PC-9 (cell line): ENCODE results near the gene EEF1A1. TPM values are rescaled to one million over a fixed set of nuclear protein-coding genes. Genes with fewer than 3 reads are reported as not detected.

ENCODE experiments used
- BruUV-seq: library from RNA; stranded (reverse); fragments of 400-500 nt; replicated peaks from 2 replicates; lab custom pipeline; 2021; lab: Mats Ljungman, UMichigan
- CTCF ChIA-PET: fragments of 300-600 bp; sonication (Branson Sonifier 250); formaldehyde crosslinking; loops from one replicate; lab custom pipeline; 2022; ENCODE audit warnings: antibody characterized with exemption; lab: Charles Lee
- POLR2A ChIA-PET: fragments of 300-600 bp; sonication (Branson Sonifier 250); formaldehyde crosslinking; loops from one replicate; lab custom pipeline; 2022; ENCODE audit warnings: antibody characterized with exemption; ENCODE audit not compliant: unreplicated experiment; lab: Charles Lee
- DNase-seq, 2 experiments: peaks; one replicate each; pipeline versions ENCODE4 v3.0.0 to v3.0.0-alpha.2; 2015 to 2022; ENCODE audit warnings: mixed read lengths in 1 of 2
- H2AFZ ChIP-seq: fragments of 200-600 bp; sonication (generic); 2 replicates; pipeline ENCODE4 v1.8.1; 2017; ENCODE audit warnings: antibody characterized with exemption
- H3F3A ChIP-seq: fragments of 200-600 bp; sonication (generic); 2 replicates; pipeline ENCODE4 v1.8.1; 2017; ENCODE audit warnings: antibody characterized with exemption, mild to moderate bottlenecking, low read depth; ENCODE audit not compliant: insufficient read depth
- H3K27ac ChIP-seq: fragments of 200-600 bp; sonication (generic); 2 replicates; pipeline ENCODE4 v1.6.1; 2016; ENCODE audit warnings: mixed run types
- H3K27me3 ChIP-seq: fragments of 200-600 bp; sonication (generic); 2 replicates; pipeline ENCODE4 v1.6.1; 2016; ENCODE audit warnings: low read depth, mixed run types; ENCODE audit not compliant: insufficient read depth
- H3K36me3 ChIP-seq: fragments of 200-600 bp; sonication (generic); 2 replicates; pipeline ENCODE4 v1.6.1; 2016; ENCODE audit warnings: low read depth, mixed run types
- H3K4me1 ChIP-seq: fragments of 200-600 bp; sonication (generic); replicated peaks from 2 replicates; pipeline ENCODE4 v1.6.1; 2016; ENCODE audit warnings: mixed run types; ENCODE audit not compliant: insufficient read depth
- H3K4me2 ChIP-seq: fragments of 200-600 bp; sonication (generic); 2 replicates; pipeline ENCODE4 v1.6.1; 2017; ENCODE audit warnings: mixed run types
- H3K4me3 ChIP-seq: fragments of 200-600 bp; sonication (generic); 2 replicates; pipeline ENCODE4 v1.6.1; 2016; ENCODE audit warnings: mixed run types
- H3K79me2 ChIP-seq: fragments of 200-600 bp; sonication (generic); 2 replicates; pipeline ENCODE4 v1.6.1; 2017; ENCODE audit warnings: low read depth, mixed run types
- H3K9me2 ChIP-seq: fragments of 200-600 bp; sonication (generic); 2 replicates; pipeline ENCODE4 v1.8.1; 2017; ENCODE audit warnings: mild to moderate bottlenecking; ENCODE audit not compliant: insufficient read depth
- H3K9me3 ChIP-seq: fragments of 200-600 bp; sonication (generic); 2 replicates; pipeline ENCODE4 v1.8.1; 2016; ENCODE audit warnings: low read depth; ENCODE audit not compliant: insufficient read depth
- H4K20me1 ChIP-seq: fragments of 200-600 bp; sonication (generic); 2 replicates; pipeline ENCODE4 v1.8.1; 2017; ENCODE audit not compliant: insufficient read depth
- EZH2 ChIP-seq: fragments of 200-600 bp; sonication (generic); IDR thresholded peaks from 2 replicates; pipeline ENCODE4 v1.8.0; 2017; ENCODE audit warnings: antibody characterized with exemption, low read depth
- intact Hi-C: fragments of 100-400 bp; cut with micrococcal nuclease; formaldehyde crosslinking; loops from one replicate; pipeline ENCODE4 v1.10.0; 2022; ENCODE audit not compliant: unreplicated experiment
- total RNA-seq: library from RNA; stranded (reverse); gene quantifications from 2 replicates; pipeline ENCODE4 v1.2.3, GENCODE V29; 2021
- TF ChIP-seq, protein P1 (sequence below): fragments of 200-600 bp; sonication (generic); conservative IDR thresholded peaks from 2 replicates; pipeline ENCODE4 v1.6.1; 2017; ENCODE audit warnings: mixed run types, antibody characterized with exemption, mild to moderate bottlenecking, moderate library complexity

The EEF1A1 gene
- total RNA-seq, 1 experiment from 2014 or later, result 10,581 TPM

- no peaks in the 10 kb centered on the region for H4K20me1 ChIP-seq
- peaks cover 25% of the 10 kb centered on the region; the same call in 1 of the 2 replicates for H3K36me3 ChIP-seq
- no peaks in the 10 kb centered on the region for H3K9me2 ChIP-seq
- H3K27me3 ChIP-seq, result no peaks in the 10 kb centered on the region
- H3K4me3 ChIP-seq, result no peak overlapping the region
- CTCF ChIA-PET, result no interaction called here
- no peak for DNase-seq
- H3K27ac ChIP-seq, result no peak overlapping the region
- no peak overlapping the region for H2AFZ ChIP-seq
- H3K4me1 ChIP-seq, result no peaks in the 10 kb centered on the region
- no peaks in the 10 kb centered on the region for H3K9me3 ChIP-seq
- no peak for TF ChIP-seq EZH2
- TF ChIP-seq, protein P1, sequence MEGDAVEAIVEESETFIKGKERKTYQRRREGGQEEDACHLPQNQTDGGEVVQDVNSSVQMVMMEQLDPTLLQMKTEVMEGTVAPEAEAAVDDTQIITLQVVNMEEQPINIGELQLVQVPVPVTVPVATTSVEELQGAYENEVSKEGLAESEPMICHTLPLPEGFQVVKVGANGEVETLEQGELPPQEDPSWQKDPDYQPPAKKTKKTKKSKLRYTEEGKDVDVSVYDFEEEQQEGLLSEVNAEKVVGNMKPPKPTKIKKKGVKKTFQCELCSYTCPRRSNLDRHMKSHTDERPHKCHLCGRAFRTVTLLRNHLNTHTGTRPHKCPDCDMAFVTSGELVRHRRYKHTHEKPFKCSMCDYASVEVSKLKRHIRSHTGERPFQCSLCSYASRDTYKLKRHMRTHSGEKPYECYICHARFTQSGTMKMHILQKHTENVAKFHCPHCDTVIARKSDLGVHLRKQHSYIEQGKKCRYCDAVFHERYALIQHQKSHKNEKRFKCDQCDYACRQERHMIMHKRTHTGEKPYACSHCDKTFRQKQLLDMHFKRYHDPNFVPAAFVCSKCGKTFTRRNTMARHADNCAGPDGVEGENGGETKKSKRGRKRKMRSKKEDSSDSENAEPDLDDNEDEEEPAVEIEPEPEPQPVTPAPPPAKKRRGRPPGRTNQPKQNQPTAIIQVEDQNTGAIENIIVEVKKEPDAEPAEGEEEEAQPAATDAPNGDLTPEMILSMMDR, result no peak
- BruUV-seq, result no TSS peak
- H3K4me2 ChIP-seq, result no peak overlapping the region
- H3F3A ChIP-seq, result peaks cover 3% of the 10 kb centered on the region; the same call in 1 of the 2 replicates
- no peaks in the 10 kb centered on the region for H3K79me2 ChIP-seq
- intact Hi-C loops, result no loop called here
- POLR2A ChIA-PET, result interaction anchor here (0.7 kb wide), 1 partner anchor 9 kb away, joined by 7 read pairs; no protein-coding TSS in a partner anchor
Measured at GRCh38 chr6:73497915-73498314, 22.9 kb downstream of the EEF1A1 start.

DNA sequence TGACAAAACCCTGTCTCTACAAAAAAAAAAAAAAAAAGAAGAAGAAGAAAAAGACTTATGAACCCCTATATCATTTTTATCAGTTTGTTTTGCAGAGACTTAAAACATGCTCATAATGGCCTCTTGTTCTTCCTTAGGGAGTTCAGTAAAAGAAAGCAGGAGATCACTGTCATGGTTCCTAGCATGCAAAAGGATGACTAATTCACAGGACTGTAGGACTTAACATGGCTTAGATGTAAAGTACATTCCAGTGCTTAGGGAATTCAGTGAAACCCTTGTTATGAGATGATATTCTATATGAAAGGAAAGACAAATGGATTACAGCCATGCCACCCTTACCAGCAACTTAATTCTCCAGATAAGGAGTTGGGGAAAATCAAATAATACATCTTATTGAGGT lies 29.5 kb downstream of the EEF1A1 start:
- Histone ChIP-seq H3K27ac (no peak overlapping the region), H3K4me1 (no peaks in the 10 kb centered on the region), H3F3A (0 out of 2 replicates have a peak, but pooled peaks cover 4% of the 10 kb centered on the region), H3K27me3 (no peaks in the 10 kb centered on the region), H4K20me1 (0 out of 2 replicates have a peak, but pooled peaks cover 3% of the 10 kb centered on the region), H3K9me3 (peaks cover 5% of the 10 kb centered on the region; the same call in 1 of the 2 replicates), H3K79me2 (no peaks in the 10 kb centered on the region), H3K4me3 (no peak overlapping the region), H3K4me2 (no peak overlapping the region), H3K36me3 (peaks cover 24% of the 10 kb centered on the region), H3K9me2 (no peaks in the 10 kb centered on the region), H2AFZ (no peak overlapping the region)
- intact Hi-C loops, result no loop called here
- no TSS peak for BruUV-seq
- ChIA-PET CTCF (interaction anchor here (0.7 kb wide), 1 partner anchor 106 kb away, joined by 4 read pairs; no protein-coding TSS in a partner anchor), POLR2A (no interaction called here)
- no peak for TF ChIP-seq EZH2
- TF ChIP-seq, protein P1, result no peak
- DNase-seq, result no peak

DNA sequence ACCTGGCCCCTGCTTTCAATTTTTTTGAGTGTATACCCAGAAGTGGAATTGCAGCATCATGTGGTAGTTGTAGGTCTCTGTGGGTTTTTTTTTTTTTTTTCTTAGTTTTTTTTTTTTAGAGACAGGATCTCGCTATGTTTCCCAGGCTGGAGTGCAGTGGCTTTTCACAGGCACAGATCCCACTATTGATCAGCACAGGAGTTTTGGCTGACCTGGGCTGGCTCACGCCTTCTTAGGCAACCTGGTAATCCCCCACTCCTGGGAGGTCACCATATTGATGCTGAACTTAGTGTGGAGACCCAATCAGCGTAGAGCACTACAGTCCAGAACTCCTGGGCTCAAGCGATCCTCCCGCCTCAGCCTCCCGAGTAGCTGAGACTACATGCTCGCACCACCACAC lies 33.4 kb downstream of the EEF1A1 start:
- ChIA-PET CTCF (no interaction called here), POLR2A (no interaction called here)
- H2AFZ ChIP-seq, result no peak overlapping the region
- no peaks in the 10 kb centered on the region for H3K4me1 ChIP-seq
- H3K36me3 ChIP-seq, result peaks cover 25% of the 10 kb centered on the region
- peaks cover 5% of the 10 kb centered on the region; the same call in 1 of the 2 replicates for H3K9me3 ChIP-seq
- TF ChIP-seq, protein P1, result no peak
- no peak for TF ChIP-seq EZH2
- H4K20me1 ChIP-seq, result 0 out of 2 replicates have a peak, but pooled peaks cover 3% of the 10 kb centered on the region
- no peak for DNase-seq
- no peaks in the 10 kb centered on the region for H3K27me3 ChIP-seq
- H3K4me2 ChIP-seq, result no peak overlapping the region
- intact Hi-C loops, result no loop called here
- no peak overlapping the region for H3K27ac ChIP-seq
- no peaks in the 10 kb centered on the region for H3K9me2 ChIP-seq
- no peak overlapping the region for H3K4me3 ChIP-seq
- no TSS peak for BruUV-seq
- H3K79me2 ChIP-seq, result no peaks in the 10 kb centered on the region
- H3F3A ChIP-seq, result 0 out of 2 replicates have a peak, but pooled peaks cover 4% of the 10 kb centered on the region
